T-helper 2 cell (primary cell): ENCODE data around the gene SDF2.

Source experiments
- DNase-seq, 5 experiments: peaks; one replicate each; pipeline versions ENCODE4 v3.0.0 to v3.0.0-alpha.2; 2012 to 2022
- total RNA-seq, 2 donors: gene quantifications; one replicate each; lab custom pipeline; 2026; lab: John Stamatoyannopoulos, UW

The SDF2 gene
- total RNA-seq: 20.6 to 36.9 reads per million in 2 donors

GRCh38 chr17:28661635-28662526 is at the start of gene SDF2, which contains the start of gene SUPT6H:
TSS of gene SDF2 (minus strand) at chr17:28661906. CDS start at chr17:28661876, 30 bp downstream.
TSS of gene SUPT6H (plus strand) at chr17:28662205. CDS start at chr17:28673402, 11,197 bp downstream.
- peak; percentile 83 to 94 (median 92) for DNase-seq

- DNase-seq: peak; percentile 80 to 90 (median 83)
These were observed 49.4 kb upstream of the SDF2 start for GRCh38 chr17:28710861-28711722.

GRCh38 chr17:28707339-28707720 is 45.6 kb upstream of the SDF2 start:
- DNase-seq: no peak

- DNase-seq: no peak
These were observed 45.0 kb upstream of the SDF2 start for GRCh38 chr17:28706471-28707338.

- no peak for DNase-seq
These were observed 44.1 kb upstream of the SDF2 start for GRCh38 chr17:28705728-28706334.

- DNase-seq: no peak
These were observed 43.5 kb upstream of the SDF2 start for GRCh38 chr17:28705074-28705659.

- no peak for DNase-seq
These were observed 42.6 kb upstream of the SDF2 start for GRCh38 chr17:28704219-28704858.

GRCh38 chr17:28703552-28704218 is 42.0 kb upstream of the SDF2 start:
- DNase-seq: no peak

- DNase-seq: no peak
These were observed 41.0 kb upstream of the SDF2 start for GRCh38 chr17:28702752-28703150.

- DNase-seq: no peak
These were observed 40.5 kb upstream of the SDF2 start for GRCh38 chr17:28702026-28702751.

- DNase-seq: no peak
These were observed 39.3 kb upstream of the SDF2 start for GRCh38 chr17:28700830-28701492.

GRCh38 chr17:28700278-28700677 is 38.6 kb upstream of the SDF2 start:
- no peak for DNase-seq

GRCh38 chr17:28698253-28698941 is 36.7 kb upstream of the SDF2 start:
- no peak for DNase-seq

GRCh38 chr17:28693869-28694268 is 32.2 kb upstream of the SDF2 start:
- DNase-seq: no peak

GRCh38 chr17:28689011-28689410 is 27.3 kb upstream of the SDF2 start:
- DNase-seq: no peak

GRCh38 chr17:28688481-28688880 is 26.8 kb upstream of the SDF2 start:
- no peak for DNase-seq

GRCh38 chr17:28686296-28686695 is 24.6 kb upstream of the SDF2 start:
- no peak for DNase-seq

GRCh38 chr17:28685366-28685765 is 23.7 kb upstream of the SDF2 start:
- no peak for DNase-seq

- no peak for DNase-seq
These were observed 23.3 kb upstream of the SDF2 start for GRCh38 chr17:28684963-28685362.
